Fibroblast of pulmonary artery (primary cell): ENCODE results near the gene GOLGA8J.
A peak's percentile ranks its signal among the peaks of the same experiment; 100 is the strongest.
"Not testable (repeated sequence)": the region's sequence is repeated elsewhere in the genome, so short reads cannot be mapped to it uniquely, and the experiment has no call there.

Experiments used
- DNase-seq: peaks from one replicate; pipeline ENCODE4 v3.0.0-alpha.2; 2010; ENCODE audit warnings: low read depth
- H3K4me3 ChIP-seq: replicated peaks from 2 replicates; pipeline ENCODE4 v1.5.1; 2011; ENCODE audit warnings: low read depth, mild to moderate bottlenecking, control low read depth, low read length, moderate library complexity
- TF ChIP-seq, protein P1 (sequence below): IDR thresholded peaks from 2 replicates; pipeline ENCODE4 v1.5.1; 2011; ENCODE audit warnings: mild to moderate bottlenecking, control low read depth, low read length, inconsistent platforms; ENCODE audit errors: missing control alignments

Gene GOLGA8J

GRCh38 chr15:30082655-30083054 lies at the start of gene GOLGA8J:
GOLGA8J (plus strand) TSS chr15:30082955; CDS start chr15:30083053, 98 bp downstream.
- not testable (repeated sequence) for H3K4me3 ChIP-seq, DNase-seq

DNA sequence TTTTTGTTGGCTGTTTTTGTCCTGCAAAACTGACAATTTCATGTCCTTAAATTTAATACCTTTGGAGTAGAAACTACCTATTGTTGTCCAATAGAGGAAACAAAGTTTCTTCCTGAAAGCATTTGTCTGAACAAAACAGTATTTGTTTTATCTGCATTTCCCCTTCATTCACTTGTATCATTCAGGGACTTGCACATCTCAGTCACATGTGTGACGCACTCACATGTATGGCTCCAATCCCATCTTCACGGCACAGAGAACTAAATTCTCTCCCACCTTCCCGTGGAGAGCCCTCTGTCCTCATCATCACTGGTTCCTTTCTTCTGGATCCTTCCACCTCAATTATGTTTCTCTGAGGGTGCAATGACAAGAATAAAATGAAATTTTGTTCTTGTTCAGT lies 49.5 kb upstream of the GOLGA8J start:
- H3K4me3 ChIP-seq = no peak overlapping the region
- TF ChIP-seq, protein P1, sequence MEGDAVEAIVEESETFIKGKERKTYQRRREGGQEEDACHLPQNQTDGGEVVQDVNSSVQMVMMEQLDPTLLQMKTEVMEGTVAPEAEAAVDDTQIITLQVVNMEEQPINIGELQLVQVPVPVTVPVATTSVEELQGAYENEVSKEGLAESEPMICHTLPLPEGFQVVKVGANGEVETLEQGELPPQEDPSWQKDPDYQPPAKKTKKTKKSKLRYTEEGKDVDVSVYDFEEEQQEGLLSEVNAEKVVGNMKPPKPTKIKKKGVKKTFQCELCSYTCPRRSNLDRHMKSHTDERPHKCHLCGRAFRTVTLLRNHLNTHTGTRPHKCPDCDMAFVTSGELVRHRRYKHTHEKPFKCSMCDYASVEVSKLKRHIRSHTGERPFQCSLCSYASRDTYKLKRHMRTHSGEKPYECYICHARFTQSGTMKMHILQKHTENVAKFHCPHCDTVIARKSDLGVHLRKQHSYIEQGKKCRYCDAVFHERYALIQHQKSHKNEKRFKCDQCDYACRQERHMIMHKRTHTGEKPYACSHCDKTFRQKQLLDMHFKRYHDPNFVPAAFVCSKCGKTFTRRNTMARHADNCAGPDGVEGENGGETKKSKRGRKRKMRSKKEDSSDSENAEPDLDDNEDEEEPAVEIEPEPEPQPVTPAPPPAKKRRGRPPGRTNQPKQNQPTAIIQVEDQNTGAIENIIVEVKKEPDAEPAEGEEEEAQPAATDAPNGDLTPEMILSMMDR = no peak
- DNase-seq = no peak

DNA sequence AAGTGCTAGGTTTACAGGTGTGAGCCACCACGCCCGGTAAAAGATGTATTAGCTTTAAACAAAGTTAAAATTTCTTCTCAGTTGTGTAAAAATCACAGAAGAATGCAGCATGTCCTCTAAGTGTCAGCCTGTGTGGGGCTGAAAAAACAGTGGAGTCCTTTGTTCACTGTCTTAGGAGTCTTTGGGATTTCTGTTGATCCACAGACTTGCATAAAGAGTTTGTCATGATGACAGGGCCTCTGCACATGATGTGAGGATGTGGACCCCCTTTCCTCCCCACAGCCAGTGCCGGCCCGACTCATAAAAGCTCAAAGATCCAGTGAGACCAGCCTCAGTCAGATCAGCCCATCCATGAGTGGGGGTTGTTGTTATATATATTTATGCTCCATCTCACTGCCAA lies 49.0 kb upstream of the GOLGA8J start:
- H3K4me3 ChIP-seq = no peak overlapping the region
- TF ChIP-seq, protein P1 = no peak

DNA sequence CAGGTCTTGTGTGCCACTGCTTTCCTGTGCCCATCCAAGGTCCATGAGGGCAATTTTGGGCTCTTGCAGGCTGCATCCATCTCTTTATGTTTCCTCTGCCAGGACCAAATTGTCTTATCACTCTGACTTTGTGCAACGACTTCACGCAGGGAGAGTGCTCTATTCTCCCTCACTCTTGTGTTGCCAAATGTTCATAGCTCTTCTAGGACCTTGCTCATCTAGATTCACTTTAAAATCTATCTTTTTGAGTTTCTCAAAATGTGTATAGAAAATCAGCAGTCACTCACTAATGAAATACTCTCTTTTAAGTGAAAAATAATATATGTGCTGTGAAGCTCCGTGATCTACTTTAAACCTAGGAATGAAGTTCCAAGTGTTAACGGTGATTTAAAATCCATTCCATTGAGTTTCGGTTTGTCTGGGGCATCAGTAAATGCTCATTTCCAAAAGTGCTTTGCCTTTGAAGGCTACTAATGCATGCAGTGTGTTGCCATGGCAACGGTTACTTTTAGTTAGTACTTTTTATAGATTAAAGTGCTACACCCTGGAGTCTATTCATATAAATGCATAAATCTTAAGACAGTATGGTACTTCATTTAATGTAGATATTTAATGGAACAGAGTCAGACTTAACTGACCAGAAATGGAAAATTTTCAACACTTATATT lies 46.6 kb upstream of the GOLGA8J start:
- TF ChIP-seq, protein P1 = no peak
- H3K4me3 ChIP-seq = no peak overlapping the region
- DNase-seq = no peak

More for the DNA sequence above, 49.0 kb upstream of the GOLGA8J start:
- DNase-seq = no peak

GRCh38 chr15:30038667-30039523 lies 43.9 kb upstream of the GOLGA8J start:
- TF ChIP-seq, protein P1 = no peak
- DNase-seq = no peak
- no peak overlapping the region for H3K4me3 ChIP-seq

GRCh38 chr15:30041868-30042267 lies 40.9 kb upstream of the GOLGA8J start:
- DNase-seq = no peak
- TF ChIP-seq, protein P1 = no peak
- no peak overlapping the region for H3K4me3 ChIP-seq

GRCh38 chr15:30042556-30042955 lies 40.2 kb upstream of the GOLGA8J start:
- peak; percentile 11 for DNase-seq
- no peak overlapping the region for H3K4me3 ChIP-seq
- TF ChIP-seq, protein P1 = no peak
